GM21360 (cell line): Measurements from ENCODE around the gene OR5K4.
"Not testable (repeated sequence)": the region's sequence is repeated elsewhere in the genome, so short reads cannot be mapped to it uniquely, and the experiment has no call there.

ENCODE experiments used
- ATAC-seq: cut with Tn5 transposase; IDR thresholded peaks from one replicate; pipeline ENCODE4 v1.9.1; 2021; ENCODE audit warnings: mild to moderate bottlenecking, moderate library complexity; ENCODE audit not compliant: unreplicated experiment

Gene OR5K4

GRCh38 chr3:98367464-98368246 lies 14.0 kb downstream of the OR5K4 start:
- ATAC-seq, result no peak

GRCh38 chr3:98371186-98371585 lies 17.5 kb downstream of the OR5K4 start:
- ATAC-seq, result no peak

GRCh38 chr3:98371853-98372252 lies 18.2 kb downstream of the OR5K4 start:
- ATAC-seq, result no peak

DNA sequence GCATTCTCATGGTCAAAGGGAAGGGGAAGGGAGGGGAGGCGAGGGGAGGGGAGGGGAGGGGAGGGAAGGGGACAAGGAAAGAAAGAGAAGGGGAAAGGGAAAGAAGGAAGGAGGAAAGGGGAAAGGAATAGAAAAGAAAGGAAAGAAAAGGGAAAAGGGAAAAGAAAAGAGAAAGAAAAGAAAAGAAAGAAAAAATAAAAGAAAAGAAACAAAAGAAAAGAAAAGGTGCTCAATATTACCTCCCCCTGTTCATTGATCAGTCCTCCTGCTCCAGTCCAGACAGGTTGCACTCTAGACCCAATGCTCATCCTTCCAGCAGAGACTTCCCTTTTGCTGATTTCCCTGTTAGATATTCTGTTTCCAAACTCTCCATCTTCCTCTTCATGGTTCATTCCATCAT lies 18.8 kb downstream of the OR5K4 start:
- ATAC-seq, result no peak

- no peak for ATAC-seq
Measured at GRCh38 chr3:98376631-98377030, 23.0 kb downstream of the OR5K4 start.

DNA sequence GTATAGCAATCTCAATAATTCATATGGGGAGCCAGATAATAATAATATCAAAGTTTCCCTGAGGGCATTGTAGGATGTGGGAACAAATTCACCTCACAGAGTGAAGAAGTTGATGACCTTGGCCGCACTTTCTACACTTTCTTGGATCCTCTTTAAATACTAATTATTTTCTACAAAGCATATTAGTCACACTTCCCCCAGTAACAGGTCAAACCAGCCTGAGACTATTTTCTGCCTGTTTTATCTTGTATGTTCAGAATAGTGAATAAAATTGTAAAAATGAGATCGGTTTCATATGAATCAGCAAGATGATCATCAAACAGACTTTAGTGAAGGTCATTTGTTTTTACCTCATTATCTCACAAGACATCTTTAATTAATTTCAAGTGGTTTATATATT lies 34.5 kb downstream of the OR5K4 start:
- ATAC-seq, result no peak

GRCh38 chr3:98390366-98390765 lies 36.7 kb downstream of the OR5K4 start, which contains the start of gene OR5K3:
OR5K3 (plus strand) TSS chr3:98390666; CDS start chr3:98390666, 0 bp downstream.
- no peak for ATAC-seq

DNA sequence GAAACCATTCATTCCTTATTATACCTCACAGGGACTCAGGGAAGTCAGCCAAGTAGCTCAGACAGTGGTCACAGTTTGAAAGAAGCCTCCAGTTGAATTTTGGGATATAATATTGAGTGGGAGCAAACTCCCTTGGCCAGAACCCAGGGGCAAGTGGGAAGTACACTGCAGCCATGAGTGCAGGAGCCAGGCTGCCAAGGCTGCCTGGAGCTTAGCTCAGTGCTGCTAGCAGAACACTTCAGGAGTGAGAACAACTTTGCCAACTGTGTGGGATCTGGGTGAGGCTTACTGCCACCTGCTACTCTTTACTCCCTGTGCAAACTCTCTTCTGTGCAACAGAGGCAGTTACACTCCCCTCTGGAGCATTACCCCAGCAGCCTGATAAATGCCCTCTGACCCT lies 41.4 kb downstream of the OR5K4 start:
- ATAC-seq, result no peak

DNA sequence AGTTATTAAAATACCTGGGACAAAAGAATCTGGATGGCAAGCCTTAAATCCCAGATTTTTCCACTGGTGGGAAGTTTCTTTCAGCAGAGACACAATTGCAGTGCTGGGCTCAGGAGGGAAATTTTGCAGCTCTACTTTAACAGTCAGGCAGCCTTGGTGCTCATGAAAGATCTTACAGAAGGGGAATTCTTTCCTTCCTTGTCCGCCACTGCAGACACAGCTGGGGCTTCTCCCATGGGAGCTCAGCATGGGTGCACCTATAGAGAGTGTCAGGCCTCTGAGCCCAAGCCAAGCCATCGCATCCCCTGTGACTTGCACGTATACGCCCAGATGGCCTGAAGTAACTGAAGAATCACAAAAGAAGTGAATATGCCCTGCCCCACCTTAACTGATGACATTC lies 42.8 kb downstream of the OR5K4 start:
- not testable (repeated sequence) for ATAC-seq

- no peak for ATAC-seq
Measured at GRCh38 chr3:98398513-98398912, 44.9 kb downstream of the OR5K4 start.

DNA sequence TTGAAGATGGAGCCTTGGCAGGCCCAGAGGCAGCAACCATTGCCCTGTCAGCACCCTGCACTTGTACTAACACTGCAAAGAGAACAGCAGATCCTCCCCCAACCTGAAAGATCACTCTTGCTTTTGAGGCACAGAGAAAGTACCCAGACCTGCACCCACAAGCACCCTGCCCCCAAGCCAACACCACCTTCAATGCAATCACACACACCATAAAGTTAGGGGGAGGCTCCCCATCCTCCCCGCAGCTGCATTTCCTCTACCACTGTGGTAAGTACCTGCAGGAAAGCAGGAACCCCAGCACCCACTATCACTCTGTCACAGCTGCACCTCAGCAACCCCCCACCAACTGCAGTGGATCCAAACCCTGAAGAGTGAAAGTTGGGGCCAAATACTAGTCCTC lies 48.9 kb downstream of the OR5K4 start:
- no peak for ATAC-seq

DNA sequence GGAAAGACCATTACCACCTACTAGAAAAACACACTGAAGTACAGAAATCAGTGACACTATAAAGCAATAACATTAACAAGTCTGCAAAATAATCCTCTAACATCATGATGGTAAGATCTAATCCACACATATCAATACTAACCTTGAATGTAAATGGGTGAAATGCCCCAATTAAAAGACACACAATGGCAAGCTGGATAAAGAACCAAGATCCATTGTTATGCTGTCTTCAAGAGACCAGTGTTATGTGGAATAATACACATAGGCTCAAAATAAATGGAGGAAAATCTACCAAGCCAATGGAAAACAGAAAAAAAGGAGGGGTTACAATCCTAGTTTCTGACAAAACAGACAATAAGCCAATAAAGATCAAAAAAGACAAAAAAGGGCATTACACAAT lies 50.4 kb downstream of the OR5K4 start:
- no peak for ATAC-seq
